GM19455 (cell line): ENCODE measurements around the gene GTF2H4.
"Not testable (repeated sequence)": the region's sequence is repeated elsewhere in the genome, so short reads cannot be mapped to it uniquely, and the experiment has no call there.

ENCODE experiments used
- ATAC-seq: cut with Tn5 transposase; IDR thresholded peaks from one replicate; pipeline ENCODE4 v1.9.1; 2021; ENCODE audit not compliant: unreplicated experiment

GTF2H4 gene

GRCh38 chr6:30917487-30917886 is 9.5 kb downstream of the GTF2H4 start:
- ATAC-seq = no peak

GRCh38 chr6:30918670-30919069 is 10.7 kb downstream of the GTF2H4 start:
- ATAC-seq = no peak

GRCh38 chr6:30922447-30922852 is 14.4 kb downstream of the GTF2H4 start:
- ATAC-seq = no peak

GRCh38 chr6:30924040-30924627 is 16.1 kb downstream of the GTF2H4 start:
- ATAC-seq = not testable (repeated sequence)

GRCh38 chr6:30926644-30927043 is 18.6 kb downstream of the GTF2H4 start:
- ATAC-seq = no peak

- ATAC-seq = not testable (repeated sequence)
These were observed 19.1 kb downstream of the GTF2H4 start for GRCh38 chr6:30927080-30927479.

- ATAC-seq = no peak
These were observed 20.7 kb downstream of the GTF2H4 start for GRCh38 chr6:30928677-30929076.

- ATAC-seq = no peak
These were observed 22.5 kb downstream of the GTF2H4 start for GRCh38 chr6:30930506-30930905.

- ATAC-seq = no peak
These were observed 23.3 kb downstream of the GTF2H4 start for GRCh38 chr6:30931272-30931671.

- no peak for ATAC-seq
These were observed 24.1 kb downstream of the GTF2H4 start, which contains the start of gene SFTA2 for GRCh38 chr6:30931969-30932645. Gene SFTA2, minus strand, starts transcription at chr6:30932170. Its CDS starts 74 bp downstream, at chr6:30932096.

GRCh38 chr6:30932665-30933365 is 24.8 kb downstream of the GTF2H4 start:
- ATAC-seq = no peak

GRCh38 chr6:30935018-30935417 is 27.0 kb downstream of the GTF2H4 start:
- no peak for ATAC-seq

GRCh38 chr6:30937265-30937664 is 29.3 kb downstream of the GTF2H4 start:
- ATAC-seq = no peak

- no peak for ATAC-seq
These were observed 30.7 kb downstream of the GTF2H4 start for GRCh38 chr6:30938730-30939129.

- no peak for ATAC-seq
These were observed 31.5 kb downstream of the GTF2H4 start for GRCh38 chr6:30939473-30939872.

- no peak for ATAC-seq
These were observed 32.5 kb downstream of the GTF2H4 start, which contains the start of gene MUCL3 for GRCh38 chr6:30940361-30940986. Gene MUCL3, plus strand, starts transcription at chr6:30940973. Its CDS starts 27 bp downstream, at chr6:30941000.

GRCh38 chr6:30942338-30943060 is 34.5 kb downstream of the GTF2H4 start:
- ATAC-seq = no peak

GRCh38 chr6:30944051-30944450 is 36.0 kb downstream of the GTF2H4 start:
- ATAC-seq = no peak

GRCh38 chr6:30945281-30945680 is 37.3 kb downstream of the GTF2H4 start:
- ATAC-seq = no peak

- no peak for ATAC-seq
These were observed 39.2 kb downstream of the GTF2H4 start for GRCh38 chr6:30947231-30947630.

GRCh38 chr6:30948811-30949210 is 40.8 kb downstream of the GTF2H4 start:
- ATAC-seq = no peak
